ENCODE results near the gene PYGO2.
A peak's percentile ranks its signal among the peaks of the same experiment; 100 is the strongest.

- TF ChIP-seq CTCF (IDR thresholded peaks at IDR 0.05; ENCODE audit: insufficient read depth, low read length, poor library complexity, severe bottlenecking) (peak; percentile 40), EZH2phosphoT487 (conservative IDR thresholded peaks at IDR 0.05; ENCODE audit: low read length) (no peak)
Observed at GRCh38 chr1:154936555-154937084, 25.0 kb downstream of the PYGO2 start, which contains the start of gene PMVK.
